Measurements from ENCODE around the gene TENM4. TPM values are rescaled to one million over a fixed set of nuclear protein-coding genes. Genes with fewer than 3 reads are reported as not detected.

Gene TENM4
- total RNA-seq, 1 donor from 2014 or later: 3.8 TPM

DNA sequence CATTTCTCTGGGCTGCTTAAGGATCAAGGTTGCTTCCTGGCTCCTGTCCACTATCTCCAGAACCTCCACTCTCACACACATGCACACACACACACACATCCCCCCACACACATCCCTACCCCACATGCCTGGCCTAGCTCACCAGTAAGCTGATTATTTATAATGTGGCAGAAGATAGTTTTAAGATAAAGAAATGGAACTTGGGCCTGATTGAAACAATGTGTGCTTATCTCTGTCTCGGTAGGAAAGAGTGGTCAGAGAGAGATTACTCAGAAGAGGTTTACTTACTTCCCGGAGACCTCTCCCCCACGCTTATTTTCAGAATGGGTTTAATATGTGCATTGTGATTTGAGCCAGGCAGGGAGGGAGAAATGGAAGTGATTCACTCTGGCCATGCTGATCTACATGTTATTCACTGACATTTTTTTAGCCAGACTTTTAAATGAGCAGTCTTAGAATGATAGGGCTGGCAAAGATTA is 422.4 kb downstream of the TENM4 start:
- H3K4me1 Mint-ChIP-seq (ENCODE audit: low read depth): peaks cover 9% of the 10 kb centered on the region
- H3K27me3 Mint-ChIP-seq (ENCODE audit: low read depth): no peaks in the 10 kb centered on the region
- no peak overlapping the region for H3K27ac Mint-ChIP-seq (ENCODE audit: unreplicated experiment)
- no peak overlapping the region for H3K4me3 Mint-ChIP-seq (ENCODE audit: unreplicated experiment)
- H3K9me3 Mint-ChIP-seq (ENCODE audit: low read depth): no peaks in the 10 kb centered on the region
- DNase-seq (ENCODE audit: low spot score): no peak
- no peaks in the 10 kb centered on the region for H3K36me3 Mint-ChIP-seq (ENCODE audit: low read depth)
- TF ChIP-seq, protein P1, sequence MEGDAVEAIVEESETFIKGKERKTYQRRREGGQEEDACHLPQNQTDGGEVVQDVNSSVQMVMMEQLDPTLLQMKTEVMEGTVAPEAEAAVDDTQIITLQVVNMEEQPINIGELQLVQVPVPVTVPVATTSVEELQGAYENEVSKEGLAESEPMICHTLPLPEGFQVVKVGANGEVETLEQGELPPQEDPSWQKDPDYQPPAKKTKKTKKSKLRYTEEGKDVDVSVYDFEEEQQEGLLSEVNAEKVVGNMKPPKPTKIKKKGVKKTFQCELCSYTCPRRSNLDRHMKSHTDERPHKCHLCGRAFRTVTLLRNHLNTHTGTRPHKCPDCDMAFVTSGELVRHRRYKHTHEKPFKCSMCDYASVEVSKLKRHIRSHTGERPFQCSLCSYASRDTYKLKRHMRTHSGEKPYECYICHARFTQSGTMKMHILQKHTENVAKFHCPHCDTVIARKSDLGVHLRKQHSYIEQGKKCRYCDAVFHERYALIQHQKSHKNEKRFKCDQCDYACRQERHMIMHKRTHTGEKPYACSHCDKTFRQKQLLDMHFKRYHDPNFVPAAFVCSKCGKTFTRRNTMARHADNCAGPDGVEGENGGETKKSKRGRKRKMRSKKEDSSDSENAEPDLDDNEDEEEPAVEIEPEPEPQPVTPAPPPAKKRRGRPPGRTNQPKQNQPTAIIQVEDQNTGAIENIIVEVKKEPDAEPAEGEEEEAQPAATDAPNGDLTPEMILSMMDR (IDR thresholded peaks at IDR 0.05): no peak

DNA sequence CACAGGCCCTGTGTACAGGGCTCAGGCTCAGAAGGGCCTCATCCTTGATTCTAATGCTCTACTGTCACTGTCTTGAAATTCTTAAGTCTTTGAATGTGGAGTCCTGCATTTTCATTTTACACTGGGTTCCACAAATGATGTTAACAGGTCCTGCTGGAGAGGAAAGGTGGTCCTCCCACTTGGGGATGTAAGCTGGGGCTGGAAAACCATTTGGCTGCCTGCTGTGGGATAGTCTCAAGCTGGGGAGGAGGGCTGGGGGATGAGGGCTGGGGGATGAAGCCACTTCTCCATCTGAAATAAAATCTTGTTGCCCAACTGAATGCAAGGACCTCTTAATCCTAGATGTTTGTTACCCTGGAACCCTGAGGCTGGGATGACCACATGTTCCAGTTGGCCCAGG is 423.0 kb downstream of the TENM4 start:
- TF ChIP-seq, protein P1 (IDR thresholded peaks at IDR 0.05): no peak
- H3K4me1 Mint-ChIP-seq (ENCODE audit: low read depth): peaks cover 9% of the 10 kb centered on the region
- no peak overlapping the region for H3K27ac Mint-ChIP-seq (ENCODE audit: unreplicated experiment)
- H3K27me3 Mint-ChIP-seq (ENCODE audit: low read depth): no peaks in the 10 kb centered on the region
- no peak for DNase-seq (ENCODE audit: low spot score)
- no peaks in the 10 kb centered on the region for H3K9me3 Mint-ChIP-seq (ENCODE audit: low read depth)
- no peak overlapping the region for H3K4me3 Mint-ChIP-seq (ENCODE audit: unreplicated experiment)
- no peaks in the 10 kb centered on the region for H3K36me3 Mint-ChIP-seq (ENCODE audit: low read depth)

DNA sequence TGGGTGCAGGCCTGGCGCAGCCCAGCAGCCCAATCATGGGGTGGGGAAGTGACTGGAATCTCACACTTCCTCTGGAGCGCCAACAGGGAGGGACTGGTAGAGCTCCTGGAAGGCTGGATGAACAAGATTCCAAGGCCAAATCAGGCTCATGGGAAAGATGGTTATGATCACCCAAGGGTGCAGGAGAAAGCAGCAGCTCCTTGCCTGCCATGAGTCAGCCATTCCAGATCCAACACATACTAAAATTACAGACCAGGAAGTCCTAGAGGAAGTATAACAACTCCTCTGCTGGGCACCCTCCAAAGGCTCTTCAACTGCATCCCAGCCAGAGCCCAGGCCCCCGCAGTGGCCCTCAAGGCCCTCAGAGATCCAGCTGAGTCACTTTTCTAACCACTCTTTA is 427.3 kb downstream of the TENM4 start:
- Mint-ChIP-seq H3K27ac (ENCODE audit: unreplicated experiment) (no peak overlapping the region), H3K36me3 (ENCODE audit: low read depth) (no peaks in the 10 kb centered on the region), H3K9me3 (ENCODE audit: low read depth) (no peaks in the 10 kb centered on the region), H3K4me3 (ENCODE audit: unreplicated experiment) (no peak overlapping the region), H3K4me1 (ENCODE audit: low read depth) (peaks cover 3% of the 10 kb centered on the region), H3K27me3 (ENCODE audit: low read depth) (no peaks in the 10 kb centered on the region)
- no peak for DNase-seq (ENCODE audit: low spot score)
- TF ChIP-seq, protein P1 (IDR thresholded peaks at IDR 0.05): no peak

DNA sequence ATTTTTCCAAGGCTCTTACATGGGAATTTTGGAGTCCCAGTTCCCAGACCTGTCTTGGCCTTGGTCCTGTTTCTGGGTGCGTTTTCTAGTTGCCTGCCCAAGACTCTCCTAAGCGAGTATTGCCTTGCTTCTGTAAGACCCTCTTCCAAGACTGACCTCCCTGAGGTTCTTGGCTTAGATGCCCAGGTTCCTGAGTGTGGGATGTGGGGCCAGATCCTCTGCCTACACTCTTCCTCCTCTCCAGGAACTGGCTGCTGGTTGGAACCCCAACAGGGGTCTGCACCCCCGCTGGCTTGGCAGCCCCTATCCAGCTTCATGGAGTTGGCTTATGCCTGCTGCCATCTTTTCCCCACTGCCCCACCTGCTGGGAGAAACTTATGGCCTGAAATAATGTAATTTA is 429.5 kb downstream of the TENM4 start:
- H3K9me3 Mint-ChIP-seq (ENCODE audit: low read depth): no peaks in the 10 kb centered on the region
- H3K4me3 Mint-ChIP-seq (ENCODE audit: unreplicated experiment): no peak overlapping the region
- H3K4me1 Mint-ChIP-seq (ENCODE audit: low read depth): no peaks in the 10 kb centered on the region
- H3K36me3 Mint-ChIP-seq (ENCODE audit: low read depth): no peaks in the 10 kb centered on the region
- no peak for DNase-seq (ENCODE audit: low spot score)
- H3K27ac Mint-ChIP-seq (ENCODE audit: unreplicated experiment): no peak overlapping the region
- TF ChIP-seq, protein P1 (IDR thresholded peaks at IDR 0.05): no peak
- no peaks in the 10 kb centered on the region for H3K27me3 Mint-ChIP-seq (ENCODE audit: low read depth)

DNA sequence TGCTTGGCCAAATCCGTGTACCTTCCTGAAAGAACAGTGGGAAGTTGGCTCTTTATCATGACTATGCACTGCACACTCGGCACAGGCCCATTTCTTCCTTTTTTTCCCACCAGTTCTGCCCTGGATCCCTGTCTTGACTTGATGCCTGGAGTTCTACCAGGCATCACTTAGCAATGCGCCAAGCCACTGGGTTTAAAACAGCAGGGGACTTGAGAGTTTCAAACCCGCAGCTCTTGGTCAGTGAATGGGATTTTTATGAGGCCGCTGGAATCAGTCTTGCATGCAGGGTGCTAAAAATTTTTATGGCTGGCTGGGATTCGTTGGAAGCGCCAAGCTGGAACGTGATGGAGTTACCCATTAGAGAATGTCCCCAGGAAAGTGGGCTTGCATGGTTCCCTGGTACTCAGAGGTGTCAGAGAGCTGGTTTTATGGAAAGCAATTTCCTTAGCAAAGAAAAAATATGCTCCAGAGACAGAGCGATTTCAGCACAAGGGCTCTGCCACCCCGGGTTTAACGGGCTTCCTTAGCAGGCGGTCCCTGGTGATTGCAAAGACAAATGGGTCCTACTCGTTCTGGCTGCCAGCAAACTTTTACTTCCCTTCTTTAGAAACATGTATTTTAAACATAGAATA is 432.9 kb downstream of the TENM4 start:
- TF ChIP-seq, protein P1 (IDR thresholded peaks at IDR 0.05): no peak

More for the DNA sequence above, 432.9 kb downstream of the TENM4 start:
- Mint-ChIP-seq H3K27ac (ENCODE audit: unreplicated experiment) (no peak overlapping the region), H3K9me3 (ENCODE audit: low read depth) (peaks cover 24% of the 10 kb centered on the region), H3K4me1 (ENCODE audit: low read depth) (no peaks in the 10 kb centered on the region), H3K4me3 (ENCODE audit: unreplicated experiment) (no peak overlapping the region), H3K36me3 (ENCODE audit: low read depth) (peaks cover 8% of the 10 kb centered on the region), H3K27me3 (ENCODE audit: low read depth) (peaks cover 1% of the 10 kb centered on the region)
- DNase-seq (ENCODE audit: low spot score): no peak

Data from chondrocyte (in vitro differentiated cells).